Hepatic stellate cell (primary cell): ENCODE measurements around the gene SETD1B.
"Not testable (repeated sequence)": the region's sequence is repeated elsewhere in the genome, so short reads cannot be mapped to it uniquely, and the experiment has no call there.

Experiments
- DNase-seq: peaks from one replicate; pipeline ENCODE4 v3.0.0; 2011; ENCODE audit warnings: low spot score

SETD1B gene

GRCh38 chr12:121803861-121804416, at the start of gene SETD1B:
Gene SETD1B (plus strand): TSS chr12:121804009. CDS start chr12:121804738, 729 bp downstream.
- no peak for DNase-seq

DNA sequence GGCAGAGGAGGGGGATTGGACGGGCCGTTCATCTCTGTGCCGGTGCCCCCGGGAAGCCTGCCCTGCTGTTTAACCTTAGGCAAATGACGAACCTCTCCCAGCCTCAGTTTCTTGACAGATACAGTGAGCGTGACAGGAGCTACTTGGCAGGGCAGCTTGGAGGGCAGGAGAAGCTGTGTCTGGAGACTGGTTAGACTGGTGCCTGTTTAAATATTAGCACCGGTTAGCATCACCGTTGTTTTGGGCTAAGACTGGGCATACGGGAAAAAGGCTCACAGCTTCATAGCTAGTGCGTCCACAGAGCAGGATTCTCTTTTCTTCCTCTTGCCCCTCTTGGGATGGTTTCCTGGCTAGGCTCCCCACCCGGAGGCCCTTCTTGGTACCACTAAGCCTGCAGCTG, 49.0 kb upstream of the SETD1B start:
- DNase-seq, result no peak

GRCh38 chr12:121755591-121755990, 48.2 kb upstream of the SETD1B start:
- no peak for DNase-seq

DNA sequence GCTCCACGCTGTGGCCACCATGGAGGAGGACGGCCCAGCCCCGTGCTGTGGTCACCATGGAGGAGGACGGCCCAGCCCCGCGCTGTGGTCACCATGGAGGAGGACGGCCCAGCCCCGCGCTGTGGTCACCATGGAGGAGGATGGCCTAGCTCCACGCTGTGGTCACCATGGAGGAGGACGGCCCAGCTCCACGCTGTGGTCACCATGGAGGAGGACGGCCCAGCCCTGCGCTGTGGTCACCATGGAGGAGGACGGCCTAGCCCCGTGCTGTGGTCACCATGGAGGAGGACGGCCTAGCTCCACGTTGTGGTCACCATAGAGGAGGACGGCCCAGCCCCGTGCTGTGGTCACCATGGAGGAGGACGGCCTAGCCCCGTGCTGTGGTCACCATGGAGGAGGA, 45.3 kb upstream of the SETD1B start:
- DNase-seq, result not testable (repeated sequence)

- DNase-seq, result peak; percentile 74
Measured at GRCh38 chr12:121762269-121762668, 41.5 kb upstream of the SETD1B start.

DNA sequence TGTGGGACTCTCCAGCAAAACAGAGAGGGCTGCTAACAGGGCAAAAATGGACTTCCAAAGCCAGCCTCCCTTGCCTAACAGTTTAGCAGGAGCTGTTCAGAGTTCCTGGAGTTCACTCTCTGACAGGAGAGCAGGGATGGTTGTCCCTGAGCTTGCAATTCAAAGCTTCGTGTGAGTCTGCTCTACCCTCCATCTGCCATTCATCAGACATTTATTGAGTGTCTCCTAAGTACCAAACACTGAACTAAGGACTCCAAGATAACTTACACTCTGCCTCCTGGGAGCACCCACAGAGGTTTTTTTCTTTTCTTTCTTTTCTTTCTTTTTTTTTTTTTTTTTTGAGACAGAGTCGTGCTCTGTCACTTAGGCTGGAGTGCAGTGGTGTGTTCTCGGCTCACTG, 39.0 kb upstream of the SETD1B start:
- DNase-seq, result no peak

DNA sequence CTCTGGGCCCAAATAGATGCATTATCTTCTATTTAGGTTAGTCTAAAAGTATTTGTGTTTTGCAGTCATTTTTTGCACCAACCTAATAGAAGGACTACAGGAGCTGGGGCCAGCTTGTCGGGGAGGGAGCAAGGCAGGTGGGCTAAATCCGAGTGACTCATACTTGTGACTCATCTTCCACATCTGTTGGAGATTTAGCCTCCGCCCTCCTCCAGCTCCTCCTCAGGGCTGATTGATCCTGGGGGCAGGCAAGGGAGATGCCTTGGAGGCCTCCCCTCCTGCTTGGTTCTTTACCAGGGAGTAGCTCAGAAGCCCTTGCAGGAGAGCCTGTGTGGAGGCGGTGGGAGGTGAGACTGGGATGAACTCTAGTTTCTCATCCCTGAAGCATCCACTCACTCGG, 38.2 kb upstream of the SETD1B start:
- peak; percentile 63 for DNase-seq

DNA sequence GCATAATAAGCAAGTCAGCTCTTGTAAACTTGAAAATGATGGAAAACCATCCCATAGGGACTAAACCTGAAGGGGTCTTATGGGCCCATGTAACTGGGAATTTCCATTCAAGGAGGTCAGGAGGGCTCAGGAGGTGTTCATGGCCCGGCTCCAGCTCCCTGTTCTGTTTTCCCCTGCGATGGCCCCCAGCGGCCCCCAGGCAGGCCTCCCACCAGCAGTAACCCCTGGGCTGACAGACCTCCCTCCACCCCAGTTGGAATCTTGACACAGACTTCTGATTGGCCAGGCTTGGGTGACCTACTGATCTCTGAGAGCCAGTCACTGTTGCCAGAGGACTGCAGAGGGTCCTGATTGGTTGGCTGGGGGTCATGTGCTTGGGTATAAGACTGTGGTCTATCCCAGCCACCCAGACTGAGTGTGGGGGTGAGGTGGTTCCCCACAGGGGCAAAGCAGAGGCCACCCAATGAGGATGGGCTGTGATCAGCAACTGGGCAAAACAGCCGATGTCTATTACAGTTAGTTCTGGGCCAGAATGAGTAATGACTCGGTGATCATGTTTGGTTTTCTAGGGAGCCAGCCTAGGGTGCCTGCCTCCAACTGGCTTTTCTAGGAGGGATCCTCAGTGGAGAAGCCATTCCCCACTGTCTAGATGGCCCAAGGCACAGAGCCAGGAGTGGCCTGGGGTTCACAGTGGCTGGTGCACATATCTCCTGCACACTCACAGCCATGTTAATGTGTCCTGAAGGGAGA, 37.3 kb upstream of the SETD1B start:
- no peak for DNase-seq

- peak; percentile 84 for DNase-seq
Measured at GRCh38 chr12:121767525-121768016, 36.2 kb upstream of the SETD1B start.

DNA sequence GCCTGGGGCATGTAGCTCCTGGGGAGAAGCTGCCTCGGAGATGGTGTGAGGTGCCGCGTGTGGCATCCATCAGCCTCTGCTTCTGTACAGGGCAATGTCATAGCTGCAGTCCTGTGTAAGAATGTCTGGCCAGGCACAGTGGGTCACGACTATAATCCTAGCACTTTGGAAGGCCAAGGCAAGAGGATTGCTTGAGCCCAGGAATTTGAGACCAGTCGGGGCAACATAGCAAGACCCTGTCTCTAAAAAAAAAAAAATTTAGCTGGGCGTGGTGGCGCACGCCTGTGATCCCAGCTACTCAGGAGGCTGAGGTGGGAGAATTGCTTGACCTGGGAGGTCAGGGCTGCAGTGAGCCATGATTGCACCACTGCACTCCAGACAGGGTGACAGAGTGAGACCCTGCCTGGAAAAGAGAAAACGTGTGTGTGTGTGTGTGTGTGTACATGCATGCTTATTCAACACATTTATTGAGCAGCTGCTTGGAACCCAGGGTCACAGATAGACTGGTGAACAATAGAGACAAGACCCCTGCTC, 34.4 kb upstream of the SETD1B start:
- no peak for DNase-seq

DNA sequence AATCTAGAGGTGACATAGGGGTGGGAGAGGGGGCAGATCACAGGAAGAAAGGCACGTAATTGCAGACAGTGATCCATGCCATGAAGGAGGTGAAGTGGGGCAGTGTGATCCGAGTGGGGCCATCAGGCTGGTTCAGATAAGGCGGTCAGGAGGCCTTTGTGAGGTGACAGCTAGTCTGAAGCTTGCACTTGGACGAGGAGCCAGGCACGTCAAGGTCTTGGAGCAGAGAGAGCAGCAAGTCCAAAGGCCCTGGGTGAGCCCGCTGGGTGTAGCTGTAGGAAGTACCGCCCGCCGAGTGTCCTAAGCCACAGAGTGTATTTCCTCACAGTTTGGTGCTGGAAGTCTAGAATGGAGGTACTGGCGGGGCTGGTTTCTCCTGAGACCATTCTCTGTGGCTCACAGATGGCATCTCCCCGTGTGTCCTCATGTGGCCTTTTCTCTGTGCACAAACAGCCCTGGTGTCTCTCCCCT, 33.9 kb upstream of the SETD1B start:
- DNase-seq, result no peak

DNA sequence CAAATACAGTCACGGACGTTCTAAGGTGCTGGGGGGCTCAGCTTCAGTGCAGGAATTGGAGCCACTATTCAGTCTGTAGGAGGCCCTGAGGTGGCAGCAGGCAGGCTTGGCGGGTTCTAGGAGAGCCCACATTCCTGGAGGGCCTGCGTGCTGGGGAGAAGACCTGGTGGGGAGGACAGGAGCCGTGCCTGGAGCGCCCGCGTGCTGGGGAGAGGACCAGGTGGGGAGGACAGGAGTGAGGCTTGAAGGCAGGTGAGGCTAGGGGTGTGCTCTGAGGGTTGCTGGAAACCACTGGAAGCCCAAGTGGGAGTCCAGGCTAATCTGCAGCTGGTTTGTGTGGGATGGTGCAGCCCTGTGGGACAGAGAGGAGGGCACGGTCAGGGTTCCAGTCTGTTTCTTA, 33.4 kb upstream of the SETD1B start:
- no peak for DNase-seq

DNA sequence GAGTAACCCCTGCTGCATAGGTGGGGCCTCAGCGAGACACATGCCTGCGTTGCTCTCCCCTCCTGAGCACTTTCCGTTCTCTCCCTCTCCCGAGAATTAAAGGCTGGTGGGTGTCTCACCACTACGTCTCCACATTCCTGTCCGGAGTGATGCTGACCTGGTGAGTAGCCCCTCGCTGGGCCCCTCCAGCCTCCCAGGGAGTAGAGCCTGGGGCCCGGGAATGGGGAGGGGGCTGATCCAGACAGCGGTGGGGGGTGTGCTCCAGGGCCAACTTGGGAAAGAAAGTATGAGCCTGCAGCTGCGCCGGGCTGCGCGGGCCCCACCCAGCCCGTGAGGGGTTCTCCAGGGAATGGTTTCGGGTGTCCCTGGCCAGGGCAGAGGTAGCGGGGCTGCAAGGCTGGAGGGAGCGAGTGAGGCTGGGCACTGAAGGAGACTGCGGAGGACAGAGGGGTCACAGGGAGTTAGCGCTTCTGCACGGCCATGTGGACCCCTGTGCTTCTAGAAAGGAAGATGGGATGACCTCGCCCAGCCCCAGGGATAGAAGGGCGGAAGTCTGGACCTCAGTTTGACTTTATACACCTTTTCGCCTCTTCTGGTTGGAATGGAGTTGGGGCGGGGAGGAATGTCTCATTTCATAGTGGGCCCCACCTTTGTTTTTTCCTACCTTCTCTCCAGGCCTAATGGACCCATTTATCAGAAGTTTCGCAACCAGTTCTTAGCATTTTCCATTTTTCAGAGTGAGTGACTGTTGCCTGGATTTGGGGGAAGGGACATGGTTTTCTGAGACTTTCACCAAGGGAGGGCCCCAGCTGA, 32.8 kb upstream of the SETD1B start:
- no peak for DNase-seq

DNA sequence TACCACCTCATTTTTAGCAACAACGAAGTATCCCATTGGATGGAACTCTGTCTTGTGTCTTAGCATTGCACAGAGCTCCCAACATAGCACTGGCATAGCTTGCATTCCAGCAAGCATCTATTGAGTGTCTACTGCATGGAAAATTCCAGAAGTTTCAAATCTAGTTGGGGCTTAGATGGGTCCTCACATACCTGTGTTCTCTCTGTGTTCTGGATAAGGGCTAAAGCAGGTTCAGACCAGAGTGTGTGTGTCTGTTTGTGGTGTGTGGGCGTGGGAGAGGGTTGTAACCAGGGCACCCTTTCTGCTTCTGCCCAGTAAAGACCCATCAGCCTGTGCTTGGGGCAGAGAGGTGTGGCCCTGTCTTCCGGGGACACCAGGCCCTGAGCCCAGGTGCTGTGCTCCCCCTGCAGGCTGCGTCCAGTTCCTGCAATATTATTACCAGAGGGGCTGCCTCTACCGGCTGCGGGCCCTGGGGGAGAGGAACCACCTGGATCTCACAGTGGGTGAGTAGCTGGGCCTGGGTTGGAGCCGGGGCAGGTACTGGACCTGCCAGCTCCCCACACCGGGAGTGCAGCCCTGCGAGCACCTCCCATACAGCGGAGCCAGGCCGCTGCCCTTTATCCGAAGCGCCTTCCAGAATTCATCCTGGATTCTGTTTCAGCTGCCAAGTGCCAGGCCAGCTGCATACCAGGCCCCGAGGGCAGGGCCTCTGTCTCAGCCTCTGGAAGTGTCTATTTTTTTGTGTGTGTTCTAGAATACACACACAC, 30.6 kb upstream of the SETD1B start:
- DNase-seq, result peak; percentile 87

- DNase-seq, result no peak
Measured at GRCh38 chr12:121774968-121775474, 28.8 kb upstream of the SETD1B start.

DNA sequence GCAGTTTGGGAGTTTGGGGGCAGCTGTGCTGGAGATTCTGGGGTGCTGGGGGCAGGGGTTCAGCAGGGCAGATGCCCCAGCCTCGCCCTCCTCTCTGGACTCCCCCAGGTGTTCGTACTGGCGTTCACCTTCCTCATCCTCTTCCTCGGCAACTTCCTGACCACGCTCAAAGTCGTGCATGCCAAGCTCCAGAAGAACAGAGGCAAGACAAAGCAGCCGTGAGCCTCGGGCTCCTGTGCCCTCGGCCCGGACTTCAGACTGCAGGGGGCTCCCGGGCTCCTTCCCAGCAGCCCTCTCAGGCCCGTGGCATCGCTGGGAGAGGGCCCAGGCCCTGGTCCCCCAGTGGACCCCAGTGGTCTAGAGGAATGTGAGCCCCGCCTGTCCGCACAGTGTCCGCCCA, 28.3 kb upstream of the SETD1B start:
- DNase-seq, result no peak

GRCh38 chr12:121776190-121777098, 27.4 kb upstream of the SETD1B start:
- peak; percentile 86 for DNase-seq

DNA sequence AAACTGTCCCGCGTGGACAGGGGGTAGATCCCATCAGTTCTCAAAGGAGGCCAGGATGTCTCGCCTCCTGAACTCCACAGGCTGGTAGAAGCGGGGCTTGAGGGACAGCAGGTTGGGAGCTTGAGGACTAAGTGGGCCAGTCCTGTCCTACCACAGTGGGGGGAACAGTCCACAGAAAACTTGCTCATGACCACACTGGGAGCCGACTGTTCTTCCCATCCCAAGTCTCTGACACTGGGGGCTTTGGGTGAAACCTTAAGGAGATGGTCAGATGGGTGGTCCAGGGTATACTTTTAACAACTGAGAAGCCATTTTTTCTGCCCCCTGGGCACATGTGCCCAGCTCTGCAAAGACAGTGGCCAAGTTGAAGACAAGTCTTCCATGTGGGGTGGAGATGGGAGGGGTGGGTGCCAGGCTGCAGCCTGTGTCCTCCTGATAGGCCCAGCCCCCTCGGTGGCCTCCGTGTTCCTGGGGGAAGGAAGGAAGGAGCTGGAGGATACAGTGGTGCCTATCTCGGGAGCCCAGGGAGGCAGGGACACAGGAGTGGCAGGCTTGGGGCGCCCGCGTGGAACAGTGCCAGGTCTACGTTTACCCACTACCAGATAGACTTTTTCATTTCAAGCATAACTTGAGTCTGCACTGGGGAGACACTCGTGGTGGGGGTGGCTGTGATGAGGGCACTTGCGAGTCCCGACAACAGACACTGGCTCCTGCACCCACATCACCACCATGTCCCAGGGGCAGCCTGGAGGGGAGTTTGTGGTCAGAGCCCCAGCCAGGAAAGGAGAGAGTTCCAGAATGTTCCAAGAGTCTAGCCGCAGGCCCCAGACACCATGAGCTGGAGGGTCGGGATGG, 25.0 kb upstream of the SETD1B start:
- DNase-seq, result no peak

- no peak for DNase-seq
Measured at GRCh38 chr12:121779422-121779895, 24.4 kb upstream of the SETD1B start.
